Occipital lobe (tissue), 2 donors: ENCODE measurements around the gene EXOC6B. TPM values are rescaled to one million over a fixed set of nuclear protein-coding genes. Genes with fewer than 3 reads are reported as not detected.

Source experiments
- DNase-seq: peaks from one replicate; lab custom pipeline; 2025; lab: John Stamatoyannopoulos, UW
- total RNA-seq: library from RNA; depleted of rRNA; stranded (reverse); fragments of >200 nt; gene quantifications from one replicate; pipeline ENCODE4 v1.2.3, GENCODE V29; 2014

Gene EXOC6B
- total RNA-seq, 1 donor from 2014 or later, result 190 TPM

- DNase-seq, result no peak
Measured at GRCh38 chr2:72830273-72830672, 4.4 kb upstream of the EXOC6B start.

- no peak for DNase-seq
Measured at GRCh38 chr2:72828840-72829507, 3.1 kb upstream of the EXOC6B start.

GRCh38 chr2:72827966-72828646 lies 2.3 kb upstream of the EXOC6B start:
- DNase-seq, result no peak

GRCh38 chr2:72827487-72827886 lies 1.7 kb upstream of the EXOC6B start:
- no peak for DNase-seq

GRCh38 chr2:72826156-72826477 lies 284 bp upstream of the EXOC6B start:
- no peak for DNase-seq

GRCh38 chr2:72824224-72824842 lies 1.5 kb downstream of the EXOC6B start:
- DNase-seq, result no peak

GRCh38 chr2:72822794-72823193 lies 3.0 kb downstream of the EXOC6B start:
- DNase-seq, result no peak

- DNase-seq, result no peak
Measured at GRCh38 chr2:72821983-72822382, 3.9 kb downstream of the EXOC6B start.

- no peak for DNase-seq
Measured at GRCh38 chr2:72821118-72821517, 4.7 kb downstream of the EXOC6B start.

- no peak for DNase-seq
Measured at GRCh38 chr2:72819501-72819900, 6.3 kb downstream of the EXOC6B start.

- DNase-seq, result no peak
Measured at GRCh38 chr2:72815655-72816278, 10.1 kb downstream of the EXOC6B start.

GRCh38 chr2:72813841-72814240 lies 12.0 kb downstream of the EXOC6B start:
- no peak for DNase-seq

- no peak for DNase-seq
Measured at GRCh38 chr2:72810165-72810564, 15.7 kb downstream of the EXOC6B start.

- DNase-seq, result no peak
Measured at GRCh38 chr2:72809095-72809494, 16.7 kb downstream of the EXOC6B start.

- DNase-seq, result no peak
Measured at GRCh38 chr2:72806280-72806945, 19.4 kb downstream of the EXOC6B start.

GRCh38 chr2:72803626-72804320 lies 22.1 kb downstream of the EXOC6B start:
- no peak for DNase-seq

GRCh38 chr2:72803151-72803550 lies 22.7 kb downstream of the EXOC6B start:
- no peak for DNase-seq

GRCh38 chr2:72800492-72800891 lies 25.3 kb downstream of the EXOC6B start:
- no peak for DNase-seq

- DNase-seq, result no peak
Measured at GRCh38 chr2:72797740-72798139, 28.1 kb downstream of the EXOC6B start.

- no peak for DNase-seq
Measured at GRCh38 chr2:72796766-72797165, 29.1 kb downstream of the EXOC6B start.

GRCh38 chr2:72794572-72794971 lies 31.3 kb downstream of the EXOC6B start:
- DNase-seq, result no peak
